ENCODE data around the gene PRODH.
"Not testable (repeated sequence)": the region's sequence is repeated elsewhere in the genome, so short reads cannot be mapped to it uniquely, and the experiment has no call there.

The PRODH gene

GRCh38 chr22:18974477-18975180, 38.5 kb upstream of the PRODH start:
- H3K36me3 ChIP-seq (ENCODE audit: control insufficient read depth, insufficient read depth, low read length): no peaks in the 10 kb centered on the region
- no peak overlapping the region for H3K4me3 ChIP-seq (ENCODE audit: low read depth, low read length)
- H3K4me1 ChIP-seq (ENCODE audit: control insufficient read depth, insufficient read depth, low read length): no peaks in the 10 kb centered on the region
- no peak overlapping the region for H3K9ac ChIP-seq (ENCODE audit: low read depth, low read length)
- no peaks in the 10 kb centered on the region for H3K27me3 ChIP-seq (ENCODE audit: control insufficient read depth, insufficient read depth, low read length)
- no peak overlapping the region for H3K27ac ChIP-seq (ENCODE audit: low read depth, low read length)
- H3K9me3 ChIP-seq (ENCODE audit: control insufficient read depth, insufficient read depth, low read length): no peaks in the 10 kb centered on the region

GRCh38 chr22:18973264-18974031, 37.4 kb upstream of the PRODH start:
- no peaks in the 10 kb centered on the region for H3K9me3 ChIP-seq (ENCODE audit: control insufficient read depth, insufficient read depth, low read length)
- no peak overlapping the region for H3K9ac ChIP-seq (ENCODE audit: low read depth, low read length)
- no peaks in the 10 kb centered on the region for H3K36me3 ChIP-seq (ENCODE audit: control insufficient read depth, insufficient read depth, low read length)
- no peak overlapping the region for H3K4me3 ChIP-seq (ENCODE audit: low read depth, low read length)
- H3K27ac ChIP-seq (ENCODE audit: low read depth, low read length): no peak overlapping the region
- no peaks in the 10 kb centered on the region for H3K4me1 ChIP-seq (ENCODE audit: control insufficient read depth, insufficient read depth, low read length)
- no peaks in the 10 kb centered on the region for H3K27me3 ChIP-seq (ENCODE audit: control insufficient read depth, insufficient read depth, low read length)

- H3K27me3 ChIP-seq (ENCODE audit: control insufficient read depth, insufficient read depth, low read length); H3K4me3 ChIP-seq (ENCODE audit: low read depth, low read length); H3K4me1 ChIP-seq (ENCODE audit: control insufficient read depth, insufficient read depth, low read length); H3K27ac ChIP-seq (ENCODE audit: low read depth, low read length); H3K9ac ChIP-seq (ENCODE audit: low read depth, low read length); H3K36me3 ChIP-seq (ENCODE audit: control insufficient read depth, insufficient read depth, low read length); H3K9me3 ChIP-seq (ENCODE audit: control insufficient read depth, insufficient read depth, low read length): not testable (repeated sequence)
Measured at GRCh38 chr22:18972591-18972990, 36.5 kb upstream of the PRODH start.

- not testable (repeated sequence) for H3K36me3 ChIP-seq (ENCODE audit: control insufficient read depth, insufficient read depth, low read length); H3K9ac ChIP-seq (ENCODE audit: low read depth, low read length); H3K9me3 ChIP-seq (ENCODE audit: control insufficient read depth, insufficient read depth, low read length); H3K4me1 ChIP-seq (ENCODE audit: control insufficient read depth, insufficient read depth, low read length); H3K27ac ChIP-seq (ENCODE audit: low read depth, low read length); H3K4me3 ChIP-seq (ENCODE audit: low read depth, low read length); H3K27me3 ChIP-seq (ENCODE audit: control insufficient read depth, insufficient read depth, low read length)
Measured at GRCh38 chr22:18972029-18972428, 35.9 kb upstream of the PRODH start.

GRCh38 chr22:18971321-18971751, 35.2 kb upstream of the PRODH start:
- Histone ChIP-seq H3K9ac (ENCODE audit: low read depth, low read length) (no peak overlapping the region), H3K27ac (ENCODE audit: low read depth, low read length) (no peak overlapping the region), H3K4me3 (ENCODE audit: low read depth, low read length) (peak overlapping the region; percentile 89; the same call in 1 of the 2 replicates)

GRCh38 chr22:18970948-18971315, 34.8 kb upstream of the PRODH start:
- Histone ChIP-seq H3K36me3 (ENCODE audit: control insufficient read depth, insufficient read depth, low read length) (no peaks in the 10 kb centered on the region), H3K4me1 (ENCODE audit: control insufficient read depth, insufficient read depth, low read length) (no peaks in the 10 kb centered on the region), H3K4me3 (ENCODE audit: low read depth, low read length) (peak overlapping the region; percentile 89), H3K9me3 (ENCODE audit: control insufficient read depth, insufficient read depth, low read length) (no peaks in the 10 kb centered on the region), H3K27me3 (ENCODE audit: control insufficient read depth, insufficient read depth, low read length) (no peaks in the 10 kb centered on the region), H3K9ac (ENCODE audit: low read depth, low read length) (no peak overlapping the region; the same call in 1 of the 2 replicates), H3K27ac (ENCODE audit: low read depth, low read length) (no peak overlapping the region)

More at GRCh38 chr22:18971321-18971751, 35.2 kb upstream of the PRODH start:
- H3K4me1 ChIP-seq (ENCODE audit: control insufficient read depth, insufficient read depth, low read length): no peaks in the 10 kb centered on the region
- no peaks in the 10 kb centered on the region for H3K9me3 ChIP-seq (ENCODE audit: control insufficient read depth, insufficient read depth, low read length)
- no peaks in the 10 kb centered on the region for H3K36me3 ChIP-seq (ENCODE audit: control insufficient read depth, insufficient read depth, low read length)
- H3K27me3 ChIP-seq (ENCODE audit: control insufficient read depth, insufficient read depth, low read length): no peaks in the 10 kb centered on the region

GRCh38 chr22:18970176-18970947, 34.3 kb upstream of the PRODH start:
- Histone ChIP-seq H3K9me3 (ENCODE audit: control insufficient read depth, insufficient read depth, low read length) (no peaks in the 10 kb centered on the region), H3K4me1 (ENCODE audit: control insufficient read depth, insufficient read depth, low read length) (no peaks in the 10 kb centered on the region), H3K36me3 (ENCODE audit: control insufficient read depth, insufficient read depth, low read length) (no peaks in the 10 kb centered on the region), H3K27ac (ENCODE audit: low read depth, low read length) (peak overlapping the region; percentile 42), H3K27me3 (ENCODE audit: control insufficient read depth, insufficient read depth, low read length) (no peaks in the 10 kb centered on the region), H3K9ac (ENCODE audit: low read depth, low read length) (peak overlapping the region; percentile 48; the same call in 1 of the 2 replicates), H3K4me3 (ENCODE audit: low read depth, low read length) (peak overlapping the region; percentile 89)

GRCh38 chr22:18969158-18969942, 33.3 kb upstream of the PRODH start:
- H3K27me3 ChIP-seq (ENCODE audit: control insufficient read depth, insufficient read depth, low read length); H3K27ac ChIP-seq (ENCODE audit: low read depth, low read length); H3K36me3 ChIP-seq (ENCODE audit: control insufficient read depth, insufficient read depth, low read length); H3K4me1 ChIP-seq (ENCODE audit: control insufficient read depth, insufficient read depth, low read length); H3K4me3 ChIP-seq (ENCODE audit: low read depth, low read length); H3K9ac ChIP-seq (ENCODE audit: low read depth, low read length); H3K9me3 ChIP-seq (ENCODE audit: control insufficient read depth, insufficient read depth, low read length): not testable (repeated sequence)

- no peak overlapping the region for H3K27ac ChIP-seq (ENCODE audit: low read depth, low read length)
- H3K4me3 ChIP-seq (ENCODE audit: low read depth, low read length): no peak overlapping the region
- H3K36me3 ChIP-seq (ENCODE audit: control insufficient read depth, insufficient read depth, low read length): no peaks in the 10 kb centered on the region
- H3K4me1 ChIP-seq (ENCODE audit: control insufficient read depth, insufficient read depth, low read length): no peaks in the 10 kb centered on the region
- no peak overlapping the region for H3K9ac ChIP-seq (ENCODE audit: low read depth, low read length)
- no peaks in the 10 kb centered on the region for H3K27me3 ChIP-seq (ENCODE audit: control insufficient read depth, insufficient read depth, low read length)
- no peaks in the 10 kb centered on the region for H3K9me3 ChIP-seq (ENCODE audit: control insufficient read depth, insufficient read depth, low read length)
Measured at GRCh38 chr22:18968011-18968749, 32.1 kb upstream of the PRODH start.

GRCh38 chr22:18967391-18968010, 31.4 kb upstream of the PRODH start:
- not testable (repeated sequence) for H3K27ac ChIP-seq (ENCODE audit: low read depth, low read length); H3K4me1 ChIP-seq (ENCODE audit: control insufficient read depth, insufficient read depth, low read length); H3K9ac ChIP-seq (ENCODE audit: low read depth, low read length); H3K36me3 ChIP-seq (ENCODE audit: control insufficient read depth, insufficient read depth, low read length); H3K27me3 ChIP-seq (ENCODE audit: control insufficient read depth, insufficient read depth, low read length); H3K4me3 ChIP-seq (ENCODE audit: low read depth, low read length); H3K9me3 ChIP-seq (ENCODE audit: control insufficient read depth, insufficient read depth, low read length)

Data from HUES48 (cell line).